Activated CD8-positive, alpha-beta T cell treated with anti-CD3 and anti-CD28 coated beads for 36 hours (primary cell): Measurements from ENCODE around the gene SLIRP. TPM values are rescaled to one million over a fixed set of nuclear protein-coding genes. Genes with fewer than 3 reads are reported as not detected.

Source experiments
- ATAC-seq: fragments of 200-7000 bp; cut with Tn5 transposase; one replicate; pipeline ENCODE4 v1.10.0; 2021; ENCODE audit warnings: mild to moderate bottlenecking, moderate library complexity
- CTCF ChIA-PET: fragments of 350-600 bp; sonication (Branson Sonifier 250); formaldehyde crosslinking; loops from one replicate; lab custom pipeline; 2021; ENCODE audit warnings: antibody characterized with exemption; lab: Charles Lee
- POLR2A ChIA-PET: fragments of 350-600 bp; sonication (Branson Sonifier 250); formaldehyde crosslinking; loops from one replicate; lab custom pipeline; 2021; ENCODE audit warnings: antibody characterized with exemption; lab: Charles Lee
- DNase-seq: peaks from one replicate; pipeline ENCODE4 v3.0.0-alpha.2; 2020
- H3K27ac Mint-ChIP-seq: one replicate; pipeline ENCODE4 v1.8.0; 2021; ENCODE audit warnings: mild to moderate bottlenecking, mixed read lengths
- H3K27me3 Mint-ChIP-seq: one replicate; pipeline ENCODE4 v1.8.0; 2021; ENCODE audit warnings: mixed read lengths
- H3K36me3 Mint-ChIP-seq: one replicate; pipeline ENCODE4 v1.8.0; 2021; ENCODE audit warnings: low read depth, mixed read lengths
- H3K4me1 Mint-ChIP-seq: one replicate; pipeline ENCODE4 v1.8.0; 2021; ENCODE audit warnings: low read depth, mixed read lengths
- H3K4me3 Mint-ChIP-seq: one replicate; pipeline ENCODE4 v1.8.0; 2021; ENCODE audit warnings: mild to moderate bottlenecking, moderate library complexity, mixed read lengths
- H3K9me3 Mint-ChIP-seq: one replicate; pipeline ENCODE4 v1.8.0; 2021; ENCODE audit warnings: mixed read lengths
- CTCF ChIP-seq: fragments of 200-600 bp; IDR thresholded peaks from one replicate; pipeline ENCODE4 v1.8.0; 2022; ENCODE audit warnings: antibody characterized with exemption, mild to moderate bottlenecking
- intact Hi-C: fragments of 100-400 bp; cut with micrococcal nuclease; formaldehyde crosslinking; loops from one replicate; pipeline ENCODE4 v1.10.0; 2022
- total RNA-seq, 2 experiments: library from RNA; stranded (reverse); gene quantifications; one replicate each; pipeline ENCODE4 v1.2.3, GENCODE V29; 2021

Gene SLIRP
- total RNA-seq, 2 experiments from 2014 or later: 141 to 148 TPM

GRCh38 chr14:77691259-77691658 is 16.6 kb upstream of the SLIRP start:
- Mint-ChIP-seq H3K4me1 (no peaks in the 10 kb centered on the region), H3K4me3 (no peak overlapping the region), H3K27ac (no peak overlapping the region), H3K36me3 (peaks cover 34% of the 10 kb centered on the region), H3K9me3 (no peaks in the 10 kb centered on the region), H3K27me3 (no peaks in the 10 kb centered on the region)
- intact Hi-C loops: no loop called here
- ATAC-seq: no peak
- ChIA-PET POLR2A (no interaction called here), CTCF (interaction anchor here (2.1 kb wide), 1 partner anchor 10 kb away, joined by 9 read pairs; no protein-coding TSS in a partner anchor)
- TF ChIP-seq CTCF: no peak
- DNase-seq: no peak

GRCh38 chr14:77707355-77707723 is 564 bp upstream of the SLIRP start:
- ChIA-PET CTCF (interaction anchor here (0.7 kb wide), 1 partner anchor 84 kb away, joined by 3 read pairs; no protein-coding TSS in a partner anchor), POLR2A (interaction anchor here (1.6 to 1.7 kb wide), 2 partner anchors 45 to 54 kb away, joined by 5 to 9 read pairs; no protein-coding TSS in a partner anchor)
- Mint-ChIP-seq H3K4me1 (peaks cover 33% of the 10 kb centered on the region), H3K27me3 (no peaks in the 10 kb centered on the region), H3K9me3 (no peaks in the 10 kb centered on the region), H3K36me3 (peaks cover 33% of the 10 kb centered on the region), H3K4me3 (peak overlapping the region; percentile 84), H3K27ac (peak overlapping the region; percentile 91)
- ATAC-seq (peak; percentile 15), DNase-seq (peak; percentile 34)
- intact Hi-C loops: loop anchor here (5.0 kb wide), 1 partner anchor 250 kb away; the partner anchor contains the start of genes AHSA1 and VIPAS39
- peak; percentile 33 for TF ChIP-seq CTCF

- DNase-seq: no peak
- POLR2A ChIA-PET: interaction anchor here (0.6 to 2.2 kb wide), 12 partner anchors 10 to 250 kb away, joined by 3 to 9 read pairs (median 4); no protein-coding TSS in a partner anchor
- no peaks in the 10 kb centered on the region for H3K27me3 Mint-ChIP-seq
- peaks cover 43% of the 10 kb centered on the region for H3K4me1 Mint-ChIP-seq
- H3K36me3 Mint-ChIP-seq: peaks cover 38% of the 10 kb centered on the region
- H3K9me3 Mint-ChIP-seq: no peaks in the 10 kb centered on the region
- TF ChIP-seq CTCF: no peak
- H3K27ac Mint-ChIP-seq: peak overlapping the region; percentile 91
- CTCF ChIA-PET: interaction anchor here (1.4 kb wide), 1 partner anchor 11 kb away, joined by 3 read pairs; no protein-coding TSS in a partner anchor
- no peak for ATAC-seq
- intact Hi-C loops: loop anchor here (5.0 kb wide), 1 partner anchor 251 kb away; the partner anchor contains the start of genes AHSA1 and VIPAS39
- H3K4me3 Mint-ChIP-seq: peak overlapping the region; percentile 84
Observed at GRCh38 chr14:77708749-77709148, 846 bp downstream of the SLIRP start.

- ATAC-seq: no peak
- POLR2A ChIA-PET: interaction anchor here (0.9 to 2.2 kb wide), 3 partner anchors 9 to 251 kb away, joined by 3 to 9 read pairs (median 6); no protein-coding TSS in a partner anchor
- intact Hi-C loops: loop anchor here (5.0 kb wide), 1 partner anchor 252 kb away; the partner anchor contains the start of genes AHSA1 and VIPAS39
- peak overlapping the region; percentile 84 for H3K4me3 Mint-ChIP-seq
- H3K36me3 Mint-ChIP-seq: peaks cover 34% of the 10 kb centered on the region
- TF ChIP-seq CTCF: no peak
- no peaks in the 10 kb centered on the region for H3K9me3 Mint-ChIP-seq
- CTCF ChIA-PET: interaction anchor here (1.4 kb wide), 1 partner anchor 10 kb away, joined by 3 read pairs; no protein-coding TSS in a partner anchor
- peaks cover 47% of the 10 kb centered on the region for H3K4me1 Mint-ChIP-seq
- no peak for DNase-seq
- no peaks in the 10 kb centered on the region for H3K27me3 Mint-ChIP-seq
- H3K27ac Mint-ChIP-seq: peak overlapping the region; percentile 91
Observed at GRCh38 chr14:77709412-77709811, 1.5 kb downstream of the SLIRP start.

GRCh38 chr14:77710364-77710763 is 2.5 kb downstream of the SLIRP start:
- ATAC-seq: no peak
- peaks cover 50% of the 10 kb centered on the region for H3K4me1 Mint-ChIP-seq

More at GRCh38 chr14:77710364-77710763, 2.5 kb downstream of the SLIRP start:
- no peaks in the 10 kb centered on the region for H3K9me3 Mint-ChIP-seq
- H3K4me3 Mint-ChIP-seq: peak overlapping the region; percentile 26
- intact Hi-C loops: no loop called here
- no peak for TF ChIP-seq CTCF
- no peaks in the 10 kb centered on the region for H3K27me3 Mint-ChIP-seq
- DNase-seq: no peak
- peak overlapping the region; percentile 91 for H3K27ac Mint-ChIP-seq
- peaks cover 41% of the 10 kb centered on the region for H3K36me3 Mint-ChIP-seq
- ChIA-PET POLR2A (interaction anchor here (0.6 to 1.3 kb wide), 3 partner anchors 9 to 252 kb away, joined by 3 to 6 read pairs (median 3); no protein-coding TSS in a partner anchor), CTCF (interaction anchor here (1.7 kb wide), 1 partner anchor 251 kb away, joined by 7 read pairs; no protein-coding TSS in a partner anchor)
